Measurements from ENCODE around the gene PPP1R3E.
"Not testable (repeated sequence)": the region's sequence is repeated elsewhere in the genome, so short reads cannot be mapped to it uniquely, and the experiment has no call there.

Gene PPP1R3E

GRCh38 chr14:23302290-23303225, at the start of gene PPP1R3E:
Gene PPP1R3E (minus strand): TSS chr14:23302859. CDS start chr14:23302576, 283 bp downstream.
- no peak for DNase-seq

- DNase-seq = no peak
Observed at GRCh38 chr14:23351681-23352505, 49.2 kb upstream of the PPP1R3E start.

- no peak for DNase-seq
Observed at GRCh38 chr14:23349156-23349845, 46.6 kb upstream of the PPP1R3E start.

- no peak for DNase-seq
Observed at GRCh38 chr14:23348297-23348655, 45.6 kb upstream of the PPP1R3E start.

GRCh38 chr14:23347406-23348296, 45.0 kb upstream of the PPP1R3E start:
- no peak for DNase-seq

GRCh38 chr14:23346693-23347405, 44.2 kb upstream of the PPP1R3E start:
- DNase-seq = no peak

GRCh38 chr14:23345987-23346692, 43.5 kb upstream of the PPP1R3E start:
- no peak for DNase-seq

GRCh38 chr14:23344481-23344880, 41.8 kb upstream of the PPP1R3E start:
- no peak for DNase-seq

- no peak for DNase-seq
Observed at GRCh38 chr14:23339506-23340268, 37.0 kb upstream of the PPP1R3E start.

GRCh38 chr14:23335623-23336022, 33.0 kb upstream of the PPP1R3E start:
- no peak for DNase-seq

GRCh38 chr14:23327947-23328744, 25.5 kb upstream of the PPP1R3E start:
- DNase-seq = no peak

- DNase-seq = no peak
Observed at GRCh38 chr14:23326491-23327332, 24.1 kb upstream of the PPP1R3E start.

GRCh38 chr14:23325746-23326145, 23.1 kb upstream of the PPP1R3E start:
- not testable (repeated sequence) for DNase-seq

- no peak for DNase-seq
Observed at GRCh38 chr14:23324993-23325392, 22.3 kb upstream of the PPP1R3E start.

GRCh38 chr14:23324455-23324846, 21.8 kb upstream of the PPP1R3E start:
- no peak for DNase-seq

GRCh38 chr14:23323838-23324454, 21.3 kb upstream of the PPP1R3E start:
- no peak for DNase-seq
